Measurements from ENCODE around the gene EML6.
A peak's percentile ranks its signal among the peaks of the same experiment; 100 is the strongest.

EML6 gene

GRCh38 chr2:55003706-55004639 lies 280.5 kb downstream of the EML6 start:
- DNase-seq (ENCODE audit: low spot score): no peak

DNA sequence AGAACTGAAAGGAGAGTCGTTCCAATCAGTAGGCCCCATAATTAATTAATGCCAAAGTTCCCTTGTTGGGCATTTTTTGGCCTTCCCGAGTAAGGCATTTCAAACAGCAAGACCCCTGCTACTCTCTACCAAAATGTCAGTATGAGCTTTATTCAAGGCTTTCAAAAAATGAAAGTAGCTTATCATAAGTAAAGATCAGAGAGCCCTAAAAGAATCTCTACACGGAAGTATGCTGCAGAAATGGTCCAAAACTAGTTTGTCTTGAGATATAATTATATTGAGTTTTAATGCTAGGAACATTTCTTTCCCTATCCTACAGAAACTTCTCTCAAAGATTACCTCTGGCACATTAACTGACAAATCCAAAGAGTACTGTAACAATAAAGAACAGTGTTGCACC lies 282.8 kb downstream of the EML6 start:
- DNase-seq (ENCODE audit: low spot score): no peak

DNA sequence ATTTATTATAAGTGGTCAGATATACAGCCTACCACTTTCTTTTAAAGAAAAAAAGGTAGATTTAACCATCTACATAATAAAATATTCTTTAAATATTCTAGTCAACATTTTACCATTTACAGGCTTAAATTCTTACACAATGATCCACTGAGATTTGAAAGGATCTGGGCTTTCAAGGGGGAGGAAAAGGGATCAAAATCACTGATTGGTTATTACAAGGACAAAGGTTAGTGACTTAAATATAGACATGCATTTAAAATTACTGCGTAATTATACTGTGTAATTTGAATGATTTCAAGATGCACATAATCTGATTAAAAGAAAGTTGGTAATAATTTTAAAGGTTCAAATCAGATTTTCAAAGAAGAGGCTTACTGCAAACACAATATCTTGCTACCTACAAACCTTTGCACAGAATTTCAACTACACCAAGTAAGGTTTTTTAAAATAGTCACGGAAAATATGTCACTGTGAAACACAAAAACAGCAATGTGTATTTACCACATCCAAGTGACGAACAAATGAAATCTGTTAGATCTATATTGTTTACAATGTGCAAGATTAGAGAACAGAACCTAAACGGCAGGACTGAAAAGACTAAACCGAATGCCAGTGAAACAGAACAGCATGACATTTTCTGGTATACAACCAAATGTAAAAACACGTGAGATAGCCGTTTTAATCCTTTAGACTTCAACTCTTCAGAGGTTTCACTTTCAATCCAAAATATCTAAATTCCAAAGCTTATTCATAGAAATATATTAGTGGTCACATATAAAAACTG lies 286.0 kb downstream of the EML6 start:
- no peak for DNase-seq (ENCODE audit: low spot score)

DNA sequence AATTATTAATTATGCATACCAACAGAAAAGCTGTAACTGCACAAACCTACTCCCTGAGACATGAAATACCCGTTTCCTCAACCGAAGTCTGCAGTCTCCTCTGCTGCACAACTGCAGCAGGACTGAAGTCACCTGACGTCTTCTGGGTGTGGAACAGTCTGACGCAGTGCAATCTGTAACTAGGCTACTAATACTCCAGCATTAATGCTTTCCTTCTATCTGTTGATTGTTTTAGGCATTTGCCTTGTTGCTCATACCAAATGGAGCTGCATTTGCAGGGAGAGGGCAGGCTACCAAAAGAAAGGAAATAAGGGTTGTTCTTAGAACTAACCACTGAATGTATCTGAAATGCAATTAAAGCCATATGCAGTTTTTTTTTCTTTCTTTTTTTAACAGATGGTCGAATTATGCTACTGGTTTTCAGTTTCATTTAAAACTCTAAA lies 286.7 kb downstream of the EML6 start:
- DNase-seq (ENCODE audit: low spot score): no peak

GRCh38 chr2:55010915-55011314 lies 287.5 kb downstream of the EML6 start:
- no peak for DNase-seq (ENCODE audit: low spot score)

DNA sequence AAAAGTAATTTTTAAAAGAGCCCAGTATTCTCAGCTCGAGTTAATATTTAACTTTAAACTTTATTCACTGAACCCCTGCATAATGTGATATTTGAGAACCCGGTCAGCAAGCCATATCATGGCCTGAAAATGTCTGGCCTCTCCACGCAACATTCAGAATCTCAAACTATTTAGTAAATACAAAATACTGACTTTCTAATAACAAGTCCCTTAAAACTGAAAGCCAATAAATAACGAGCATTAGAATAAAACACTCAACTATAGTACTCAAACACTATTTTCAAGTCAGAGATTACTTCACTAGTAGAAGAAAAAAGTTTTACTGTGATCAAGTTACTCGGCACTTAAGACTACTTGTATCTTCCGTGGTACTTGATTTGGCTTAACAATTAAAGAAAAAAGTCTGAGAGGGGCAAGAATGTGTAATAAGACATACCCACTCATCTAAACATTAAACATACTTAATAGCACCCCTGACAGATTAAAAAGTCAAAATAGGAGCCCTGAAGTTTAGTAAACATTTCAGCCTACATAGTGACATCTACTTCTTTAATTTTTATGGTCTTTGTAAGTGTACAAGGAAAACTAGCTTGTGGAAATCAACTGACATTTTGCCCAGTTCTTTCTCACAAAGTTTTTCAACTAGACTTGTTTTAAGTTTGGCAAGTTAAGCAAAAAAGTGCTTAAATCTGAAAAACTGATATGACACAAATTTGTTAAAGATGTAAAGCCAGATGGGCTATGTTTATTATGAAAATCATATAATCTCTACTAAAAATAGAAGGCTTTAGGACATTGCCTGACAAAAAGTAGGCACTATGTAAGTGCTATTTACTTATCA lies 288.6 kb downstream of the EML6 start:
- DNase-seq (ENCODE audit: low spot score): peak; percentile 25

DNA sequence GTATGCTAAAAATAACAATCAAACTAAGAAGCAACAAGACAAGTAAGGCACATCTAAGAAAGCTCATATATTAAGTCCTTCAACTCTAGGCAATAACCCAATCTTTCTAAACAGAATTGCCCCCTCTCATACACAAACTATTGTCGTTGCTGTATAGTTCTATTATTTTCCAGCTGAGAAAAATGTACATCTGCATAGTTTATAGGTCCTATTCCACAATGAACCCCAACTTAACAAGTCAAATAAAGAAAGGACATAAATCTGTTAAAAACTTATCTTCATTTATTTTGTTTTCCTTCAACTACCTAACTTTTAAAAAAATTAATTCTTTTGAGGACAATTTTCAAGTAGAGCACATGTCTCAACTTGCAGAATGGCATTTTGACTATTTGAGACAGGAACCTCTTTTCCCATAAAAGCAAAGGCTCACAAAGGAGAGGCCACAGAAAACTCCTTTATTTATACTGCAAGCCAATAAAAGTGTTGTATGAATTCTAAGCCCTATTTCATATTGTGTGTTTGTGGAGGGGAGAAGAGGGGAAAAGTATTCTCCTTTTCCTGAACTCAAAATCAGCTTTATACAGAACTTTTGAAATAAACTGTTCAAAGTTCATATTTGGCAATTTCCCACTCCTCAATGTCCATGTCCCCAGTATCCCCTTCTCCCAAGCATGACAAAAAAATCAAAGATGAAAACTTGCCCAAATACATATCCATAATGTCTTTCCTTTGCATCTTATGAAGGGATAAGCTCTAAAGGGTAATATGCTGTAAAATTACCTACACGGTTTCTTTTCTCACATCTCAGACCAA lies 289.4 kb downstream of the EML6 start:
- DNase-seq (ENCODE audit: low spot score): no peak

GRCh38 chr2:55013936-55014335 lies 290.5 kb downstream of the EML6 start:
- no peak for DNase-seq (ENCODE audit: low spot score)

- peak; percentile 65 for DNase-seq (ENCODE audit: low spot score)
Measured at GRCh38 chr2:55014962-55015939, 291.8 kb downstream of the EML6 start.

- DNase-seq (ENCODE audit: low spot score): no peak
Measured at GRCh38 chr2:55017428-55017827, 294.0 kb downstream of the EML6 start.

GRCh38 chr2:55017880-55018279 lies 294.4 kb downstream of the EML6 start:
- DNase-seq (ENCODE audit: low spot score): no peak

GRCh38 chr2:55018619-55019018 lies 295.2 kb downstream of the EML6 start:
- DNase-seq (ENCODE audit: low spot score): no peak

DNA sequence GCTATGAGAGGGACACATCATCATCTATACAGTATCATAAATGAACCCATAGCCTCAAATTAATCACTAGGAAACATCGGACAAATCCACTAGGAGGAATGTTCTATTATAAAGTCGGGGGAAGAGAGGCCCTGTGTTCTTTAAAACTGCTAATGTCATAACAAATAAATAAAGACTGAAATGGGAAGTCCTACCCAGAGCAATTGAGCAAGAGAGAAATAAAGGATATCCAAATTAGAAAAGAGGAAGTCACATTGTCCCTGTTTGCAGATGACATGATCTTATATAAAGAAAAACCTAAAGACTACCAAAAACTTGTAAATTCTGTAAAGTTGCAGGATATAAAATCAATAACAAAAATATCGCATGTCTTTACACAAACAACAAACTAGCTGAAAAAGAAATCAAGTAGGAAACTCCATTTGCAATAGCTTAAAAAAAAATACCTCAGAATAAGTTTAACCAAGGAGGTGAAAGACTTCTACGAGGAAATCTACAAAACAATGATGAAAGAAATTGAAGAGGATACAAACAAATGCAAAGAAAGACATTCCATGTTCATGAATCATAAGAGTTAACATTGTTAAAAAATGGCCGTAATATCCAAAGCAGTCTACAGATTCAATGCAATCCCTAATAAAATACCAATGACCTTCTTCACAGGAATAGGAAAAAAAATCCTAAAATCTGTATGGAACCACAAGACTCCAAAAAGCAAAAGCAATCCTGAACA lies 296.2 kb downstream of the EML6 start:
- DNase-seq (ENCODE audit: low spot score): no peak

Measured in HuH-7 (cell line).